NB4 (cell line): ENCODE data around the gene IL15.

Experiments used
- MYC ChIP-seq: IDR thresholded peaks from 2 replicates; pipeline ENCODE4 v1.6.1; 2011; ENCODE audit warnings: low read depth, low read length
- POLR2A ChIP-seq: IDR thresholded peaks from 2 replicates; pipeline ENCODE4 v1.6.1; 2011; ENCODE audit warnings: mild to moderate bottlenecking; ENCODE audit not compliant: insufficient read length; ENCODE audit errors: extremely low read depth
- TF ChIP-seq, protein P1 (sequence below): IDR thresholded peaks from one replicate; pipeline ENCODE4 v1.5.1; 2012; ENCODE audit warnings: low read depth, low read length

DNA sequence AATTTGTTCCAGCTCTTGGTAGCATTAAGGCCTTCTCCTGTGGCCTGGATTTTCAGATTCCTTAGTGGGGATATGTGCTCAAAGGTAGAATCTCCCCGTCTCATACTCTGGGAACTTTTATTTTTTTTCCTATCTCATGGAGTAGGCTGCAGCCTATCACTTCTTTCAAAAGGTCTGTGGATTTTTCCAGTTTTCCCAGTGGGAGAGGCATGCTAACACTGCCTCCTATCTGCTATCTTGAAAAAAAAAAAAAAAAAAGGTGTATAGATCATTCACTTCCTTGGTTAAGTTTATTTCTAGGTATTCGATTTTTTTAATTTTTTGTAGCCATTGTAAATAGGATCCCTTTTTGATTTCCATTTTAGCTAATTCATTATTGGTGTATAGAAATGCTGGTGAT is 67.1 kb downstream of the IL15 start:
- TF ChIP-seq MYC = no peak
- TF ChIP-seq, protein P1, sequence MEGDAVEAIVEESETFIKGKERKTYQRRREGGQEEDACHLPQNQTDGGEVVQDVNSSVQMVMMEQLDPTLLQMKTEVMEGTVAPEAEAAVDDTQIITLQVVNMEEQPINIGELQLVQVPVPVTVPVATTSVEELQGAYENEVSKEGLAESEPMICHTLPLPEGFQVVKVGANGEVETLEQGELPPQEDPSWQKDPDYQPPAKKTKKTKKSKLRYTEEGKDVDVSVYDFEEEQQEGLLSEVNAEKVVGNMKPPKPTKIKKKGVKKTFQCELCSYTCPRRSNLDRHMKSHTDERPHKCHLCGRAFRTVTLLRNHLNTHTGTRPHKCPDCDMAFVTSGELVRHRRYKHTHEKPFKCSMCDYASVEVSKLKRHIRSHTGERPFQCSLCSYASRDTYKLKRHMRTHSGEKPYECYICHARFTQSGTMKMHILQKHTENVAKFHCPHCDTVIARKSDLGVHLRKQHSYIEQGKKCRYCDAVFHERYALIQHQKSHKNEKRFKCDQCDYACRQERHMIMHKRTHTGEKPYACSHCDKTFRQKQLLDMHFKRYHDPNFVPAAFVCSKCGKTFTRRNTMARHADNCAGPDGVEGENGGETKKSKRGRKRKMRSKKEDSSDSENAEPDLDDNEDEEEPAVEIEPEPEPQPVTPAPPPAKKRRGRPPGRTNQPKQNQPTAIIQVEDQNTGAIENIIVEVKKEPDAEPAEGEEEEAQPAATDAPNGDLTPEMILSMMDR = no peak
- no peak for TF ChIP-seq POLR2A
